ENCODE results near the gene LRRC31.

Gene LRRC31

DNA sequence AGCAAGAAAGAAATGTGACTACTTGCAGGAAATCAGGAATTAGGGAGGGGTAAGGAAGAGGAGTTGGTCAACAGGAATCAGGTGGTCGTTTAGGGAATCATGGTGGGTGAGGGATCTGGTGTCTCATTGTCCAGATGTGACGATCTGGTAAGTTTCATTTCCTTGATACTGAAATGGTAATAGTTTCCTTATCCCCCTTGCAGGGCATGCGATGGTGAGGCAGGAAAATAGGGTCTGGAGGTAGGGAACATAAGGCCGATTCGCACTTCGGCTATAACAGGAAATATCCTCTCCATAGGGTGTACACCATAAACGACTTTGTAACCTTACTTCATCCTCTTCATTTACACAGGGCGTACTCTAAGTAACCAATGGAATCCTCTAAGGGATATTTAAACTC lies 56.5 kb downstream of the LRRC31 start:
- DNase-seq (ENCODE audit: low read depth in 2 of 2) = no peak

DNA sequence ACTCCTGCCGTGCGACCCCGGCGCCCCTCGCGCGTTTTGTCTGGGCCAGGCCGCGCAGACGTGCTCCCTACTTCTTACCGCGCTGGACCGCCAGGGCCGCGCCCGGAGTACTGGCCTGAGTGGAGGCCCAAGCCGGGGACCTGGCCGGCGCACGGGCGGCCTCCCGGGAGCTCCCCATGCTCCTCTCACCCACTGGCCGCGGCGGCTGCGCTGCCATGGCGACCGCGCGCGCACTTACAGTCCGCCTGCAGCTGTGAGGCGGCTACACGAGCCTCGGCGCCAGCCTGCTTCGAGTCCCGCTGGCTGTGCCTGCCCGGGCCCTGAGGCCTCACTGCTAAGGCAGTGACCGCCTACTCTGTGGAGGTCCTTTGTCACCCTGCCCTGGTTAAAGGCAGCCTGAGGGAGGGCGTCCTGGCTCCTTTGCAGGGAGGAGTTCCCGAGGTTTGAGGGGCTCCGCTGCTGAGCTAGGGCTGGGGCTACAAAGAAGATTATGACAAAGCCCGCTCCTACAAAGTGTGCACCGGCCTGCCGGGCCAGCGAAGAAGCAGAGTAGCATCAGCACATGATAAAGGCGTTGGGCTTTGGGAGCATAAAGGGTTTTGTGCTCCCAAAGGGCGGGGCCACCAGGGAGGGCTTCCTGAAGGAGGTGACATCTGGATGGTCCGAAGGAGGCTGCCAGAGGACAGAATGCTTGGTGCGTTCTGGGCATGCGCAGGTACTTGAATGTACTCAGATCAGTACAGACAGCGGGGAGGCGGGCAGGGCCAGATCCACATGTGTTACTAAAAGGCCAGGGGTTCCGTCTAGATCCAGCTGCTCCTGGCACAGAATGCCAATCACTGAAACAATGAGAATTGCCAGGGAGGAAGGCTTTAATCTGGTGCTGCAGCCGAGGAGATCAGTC lies 57.2 kb downstream of the LRRC31 start, which contains the start of the genes LRRC34 and LRRIQ4:
Gene LRRC34, minus strand, starts transcription at position 573 of the 904 bp plus-strand sequence. Its CDS starts 356 bp downstream, at position 217.
Gene LRRIQ4, plus strand, starts transcription at position 539 of the 904 bp plus-strand sequence. CDS start 9,052 bp downstream, outside the sequence.
- DNase-seq (ENCODE audit: low read depth in 2 of 2) = peak; percentile 46 to 80

- DNase-seq (ENCODE audit: low read depth in 2 of 2) = no peak
These were observed 58.0 kb downstream of the LRRC31 start for GRCh38 chr3:169811631-169812331.

- DNase-seq (ENCODE audit: low read depth in 2 of 2) = no peak
These were observed 60.4 kb downstream of the LRRC31 start for GRCh38 chr3:169809230-169809795.

- DNase-seq (ENCODE audit: low read depth in 2 of 2) = no peak
These were observed 65.1 kb downstream of the LRRC31 start for GRCh38 chr3:169804681-169805080.

GRCh38 chr3:169792359-169792758 lies 77.4 kb downstream of the LRRC31 start:
- DNase-seq (ENCODE audit: low read depth in 2 of 2) = no peak

DNA sequence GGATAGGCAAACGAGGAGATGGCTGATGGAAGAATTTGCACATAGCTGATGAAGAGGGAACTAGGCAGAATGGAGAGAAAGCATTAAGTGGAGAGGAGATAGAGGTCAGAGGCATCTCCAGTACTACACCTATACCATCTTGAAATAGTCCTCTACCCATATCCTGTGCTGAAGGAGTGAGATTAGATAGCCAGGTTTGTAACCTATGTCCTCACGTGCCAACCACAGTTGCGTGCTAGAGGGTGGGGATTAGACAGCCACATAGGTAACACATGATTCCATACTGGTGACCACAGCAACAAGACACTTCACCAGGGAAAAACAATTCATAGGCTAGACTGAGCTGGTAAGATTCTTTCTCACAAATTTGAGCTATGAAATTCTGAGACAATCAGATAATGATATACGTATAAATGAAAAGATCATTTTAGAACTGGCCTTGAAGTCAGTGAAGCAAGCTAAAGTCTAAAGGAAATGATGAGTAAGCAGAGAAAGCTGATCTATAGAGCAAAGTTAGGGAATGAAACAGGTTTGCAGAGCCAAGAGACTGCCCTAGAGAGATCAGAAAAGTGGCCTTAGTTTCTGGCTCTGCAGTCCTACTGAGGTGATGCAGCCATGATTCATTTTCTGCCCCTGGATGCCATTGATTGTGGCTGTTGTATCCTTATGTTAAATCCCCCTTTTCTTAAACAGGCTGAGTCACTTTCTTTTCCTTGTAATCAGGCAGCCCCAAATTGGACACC lies 78.9 kb downstream of the LRRC31 start:
- DNase-seq (ENCODE audit: low read depth in 2 of 2) = no peak

GRCh38 chr3:169790219-169790618 lies 79.5 kb downstream of the LRRC31 start:
- DNase-seq (ENCODE audit: low read depth in 2 of 2) = no peak
